K562 (cell line): ENCODE results near the gene CD96. TPM values are rescaled to one million over a fixed set of nuclear protein-coding genes. Genes with fewer than 3 reads are reported as not detected.
A peak's percentile ranks its signal among the peaks of the same experiment; 100 is the strongest.

Experiments used
- ATAC-seq: fragments of 200-7000 bp; cut with Tn5 transposase; 3 replicates; pipeline ENCODE4 v1.9.1; 2020; ENCODE audit warnings: moderate library complexity
- BruUV-seq: library from RNA; stranded (reverse); fragments of 400-500 nt; replicated peaks from 2 replicates; lab custom pipeline; 2021; lab: Mats Ljungman, UMichigan
- CTCF ChIA-PET: fragments of 300-600 bp; formaldehyde crosslinking; extraction: SDS; loops from one replicate; lab custom pipeline; 2021; ENCODE audit warnings: low intra/inter-chr PET ratio; lab: Yijun Ruan, JAX
- POLR2A ChIA-PET: fragments of 300-600, 350-650 bp; sonication (Branson Sonifier 250); formaldehyde crosslinking; extraction: SDS; loops from one replicate; lab custom pipeline; 2021; ENCODE audit warnings: antibody characterized with exemption, inconsistent platforms; lab: Yijun Ruan, JAX
- DNase-seq, 4 experiments: peaks; one replicate each; pipeline versions ENCODE4 v3.0.0 to v3.0.0-alpha.2; 2011 to 2018; ENCODE audit warnings: low spot score in 3 of 4, mixed read lengths in 3 of 4; ENCODE audit errors: extremely low read depth in 1 of 4
- FAIRE-seq: peaks from 2 replicates; lab custom pipeline; 2011; peaks lifted over from hg19 to GRCh38; lab: Jason Lieb, UNC
- H2AFZ ChIP-seq: 2 replicates; pipeline ENCODE4 v1.6.0; 2011; ENCODE audit warnings: low read depth, low read length, control low read depth, inconsistent platforms
- H3K27ac ChIP-seq: fragments of 200-600 bp; 3 replicates; pipeline ENCODE4 v1.8.0; 2011; ENCODE audit warnings: low read depth, mild to moderate bottlenecking, control low read depth, inconsistent platforms, low read length, moderate library complexity, mixed read lengths; ENCODE audit errors: extremely low read depth
- H3K27me3 ChIP-seq, 2 experiments: fragments of 300-600 bp in 1 of 2; 2 replicates in 1 of 2; 3 replicates in 1 of 2; pipeline versions ENCODE4 v1.6.0 to v1.8.0; 2011; ENCODE audit warnings: inconsistent platforms in 2 of 2, low read length in 2 of 2, mild to moderate bottlenecking in 1 of 2, mixed read lengths in 1 of 2, moderate library complexity in 1 of 2; ENCODE audit not compliant: control insufficient read depth in 2 of 2, insufficient read depth in 2 of 2
- H3K36me3 ChIP-seq: fragments of 300-600 bp; 3 replicates; pipeline ENCODE4 v1.8.0; 2011; ENCODE audit warnings: mild to moderate bottlenecking, low read length, inconsistent platforms; ENCODE audit not compliant: control insufficient read depth, insufficient read depth
- H3K4me1 ChIP-seq, 2 experiments: fragments of 200-600 bp in 1 of 2; replicated peaks in 1 of 2; 2 replicates in 1 of 2; 3 replicates in 1 of 2; pipeline versions ENCODE4 v1.5.1 to v1.8.0; 2011; ENCODE audit warnings: inconsistent platforms in 2 of 2, low read length in 2 of 2, mild to moderate bottlenecking in 1 of 2, mixed read lengths in 1 of 2, moderate library complexity in 1 of 2; ENCODE audit not compliant: control insufficient read depth in 2 of 2, insufficient read depth in 2 of 2
- H3K4me2 ChIP-seq: 2 replicates; pipeline ENCODE4 v1.6.1; 2011; ENCODE audit warnings: low read length, control low read depth, inconsistent platforms, mixed read lengths; ENCODE audit not compliant: insufficient read depth
- H3K4me3 ChIP-seq: fragments of 200-600 bp; sonication (generic), shearing (Covaris generic); 2 replicates; pipeline ENCODE4 v1.5.1; 2016; ENCODE audit warnings: control low read depth, inconsistent platforms
- H3K79me2 ChIP-seq: fragments of 200-600 bp; 3 replicates; pipeline ENCODE4 v1.8.0; 2011; ENCODE audit warnings: low read length, inconsistent platforms; ENCODE audit not compliant: control insufficient read depth, insufficient read depth
- H3K9ac ChIP-seq, 2 experiments: 2 replicates each; pipeline versions ENCODE4 v1.6.0 to v1.6.1; 2011; ENCODE audit warnings: low read depth in 2 of 2, low read length in 2 of 2, control low read depth in 1 of 2, inconsistent platforms in 1 of 2, mild to moderate bottlenecking in 1 of 2, mixed read lengths in 1 of 2; ENCODE audit not compliant: insufficient read depth in 1 of 2
- H3K9me1 ChIP-seq: one replicate; pipeline ENCODE4 v1.6.0; 2011; ENCODE audit warnings: inconsistent platforms, mild to moderate bottlenecking, low read length, moderate library complexity; ENCODE audit not compliant: control insufficient read depth, insufficient read depth
- H3K9me3 ChIP-seq: replicated peaks from 2 replicates; pipeline ENCODE4 v1.5.1; 2011; ENCODE audit warnings: low read depth, low read length, inconsistent platforms; ENCODE audit not compliant: control insufficient read depth, insufficient read depth
- H4K20me1 ChIP-seq: replicated peaks from 2 replicates; pipeline ENCODE4 v1.6.1; 2011; ENCODE audit warnings: low read length, inconsistent platforms, mixed read lengths; ENCODE audit not compliant: control insufficient read depth, insufficient read depth
- ASH1L ChIP-seq: fragments of 450-650 bp; IDR thresholded peaks from 2 replicates; pipeline ENCODE4 v1.6.1; 2018; ENCODE audit warnings: borderline replicate concordance, mild to moderate bottlenecking, low read depth; ENCODE audit not compliant: partially characterized antibody
- E2F6 ChIP-seq, 2 experiments: IDR thresholded peaks; 2 replicates each; pipeline ENCODE4 v1.6.1; 2011; ENCODE audit warnings: borderline replicate concordance in 1 of 2, control low read depth in 1 of 2, low read depth in 1 of 2, low read length in 1 of 2, mild to moderate bottlenecking in 1 of 2, mixed read lengths in 1 of 2, moderate library complexity in 1 of 2; ENCODE audit not compliant: insufficient read depth in 1 of 2, insufficient read length in 1 of 2, poor library complexity in 1 of 2, severe bottlenecking in 1 of 2; ENCODE audit errors: extremely low read depth in 1 of 2
- ELF4 ChIP-seq: fragments of 450-650 bp; formaldehyde crosslinking; IDR thresholded peaks from 2 replicates; pipeline ENCODE4 v1.4.0; 2022; ENCODE audit warnings: missing genetic modification characterization
- FOXA1 ChIP-seq: fragments of 450-650 bp; IDR thresholded peaks from 2 replicates; pipeline ENCODE4 v1.6.1; 2016; ENCODE audit warnings: mild to moderate bottlenecking, borderline replicate concordance
- MAZ ChIP-seq, 2 experiments: fragments of 450-650 bp in 1 of 2; sonication (generic) in 1 of 2; formaldehyde crosslinking; IDR thresholded peaks in 1 of 2; conservative IDR thresholded peaks in 1 of 2; 2 replicates each; pipeline versions ENCODE4 v1.4.0 to v1.5.0; 2020; ENCODE audit warnings: mild to moderate bottlenecking in 1 of 2, missing genetic modification reagents in 1 of 2
- NFIX ChIP-seq: fragments of 250-450 bp; sonication (Bioruptor Pico); IDR thresholded peaks from 2 replicates; pipeline ENCODE4 v1.4.0; 2020; ENCODE audit warnings: low read depth, mild to moderate bottlenecking, moderate library complexity
- POLR2A ChIP-seq: fragments of 450-650 bp; conservative IDR thresholded peaks from 2 replicates; pipeline ENCODE4 v1.6.1; 2016
- ZBTB17 ChIP-seq: fragments of 450-650 bp; formaldehyde crosslinking; IDR thresholded peaks from 2 replicates; pipeline ENCODE4 v1.4.0; 2020; ENCODE audit warnings: mild to moderate bottlenecking
- ZNF134 ChIP-seq: fragments of 250-450 bp; sonication (Bioruptor Pico); conservative IDR thresholded peaks from 2 replicates; pipeline ENCODE4 v1.4.0; 2020
- ZNF232 ChIP-seq: sonication (generic); formaldehyde crosslinking; IDR thresholded peaks from 2 replicates; pipeline ENCODE4 v1.8.0; 2022; ENCODE audit warnings: mild to moderate bottlenecking, missing genetic modification reagents
- ZNF239 ChIP-seq: fragments of 250-450 bp; sonication (Bioruptor Pico); IDR thresholded peaks from 2 replicates; pipeline ENCODE4 v1.4.0; 2020; ENCODE audit warnings: mild to moderate bottlenecking
- ZNF436 ChIP-seq: fragments of 250-450, 450-650 bp; sonication (Bioruptor Pico); formaldehyde crosslinking; IDR thresholded peaks from 2 replicates; pipeline ENCODE4 v1.7.0; 2020; ENCODE audit warnings: mild to moderate bottlenecking
- ZNF444 ChIP-seq: fragments of 250-450 bp; sonication (Bioruptor Pico); IDR thresholded peaks from 2 replicates; pipeline ENCODE4 v1.4.0; 2020; ENCODE audit warnings: mild to moderate bottlenecking, moderate library complexity
- ZNF696 ChIP-seq: fragments of 250-450 bp; sonication (Bioruptor Pico); conservative IDR thresholded peaks from 2 replicates; pipeline ENCODE4 v1.4.0; 2020; ENCODE audit warnings: mild to moderate bottlenecking, moderate library complexity
- WGBS: fragments of 100-300 bp; shearing (Covaris generic); methylation state at CpG from one replicate; pipeline ENCODE4 v1.1.6; 2016; ENCODE audit warnings: low coverage, mixed read lengths; ENCODE audit not compliant: insufficient coverage; ENCODE audit errors: missing lambda C conversion rate; 5-methylcytosine and 5-hydroxymethylcytosine counted together
- in situ Hi-C: fragments of 300-500 bp; cut with MboI; formaldehyde crosslinking; loops from 4 replicates; pipeline ENCODE4 v1.15.0; 2018; ENCODE audit warnings: inconsistent platforms, mixed read lengths
- intact Hi-C: fragments of 100-400 bp; cut with micrococcal nuclease; formaldehyde crosslinking; loops from 2 replicates; pipeline ENCODE4 v1.14.2; 2022
- polyA plus RNA-seq, 8 experiments: library from polyadenylated mRNA; depleted of rRNA in 4 of 8; stranded (reverse) in 5 of 8; unstranded in 3 of 8; fragments of >200 nt; fragmentation: Nextera tagmentation in 2 of 8; fragmentation: Illumina TruSeq in 1 of 8; extraction: Ambion mirVana in 2 of 8; extraction: Trizol in 1 of 8; gene quantifications; 2 replicates each; pipeline versions ENCODE4 v1.2.1 to v1.2.3, GENCODE V29; 2011 to 2014; ENCODE audit warnings: inconsistent platforms in 1 of 8, missing spikeins in 1 of 8
- total RNA-seq, 7 experiments: library from RNA; depleted of rRNA in 6 of 7; stranded (reverse); fragments of >200 nt in 6 of 7; fragmentation: Illumina TruSeq in 2 of 7; extraction: Trizol in 2 of 7; gene quantifications; 2 replicates each; pipeline versions ENCODE4 v1.2.1 to v1.2.3, GENCODE V29; 2011 to 2021; ENCODE audit warnings: low replicate concordance in 1 of 7
- TF ChIP-seq, protein P1 (sequence below), 2 experiments: fragments of 200-800 bp in 1 of 2; sonication (Bioruptor generic) in 1 of 2; sonication (generic) in 1 of 2; formaldehyde crosslinking in 1 of 2; IDR thresholded peaks in 1 of 2; conservative IDR thresholded peaks in 1 of 2; 2 replicates each; pipeline versions ENCODE4 v1.5.0 to v1.6.1; 2016 to 2020; ENCODE audit warnings: missing compliant biosample characterization in 1 of 2, missing genetic modification characterization in 1 of 2, missing genetic modification reagents in 1 of 2
- TF ChIP-seq, protein P2 (sequence below): fragments of 450-650 bp; formaldehyde crosslinking; IDR thresholded peaks from 2 replicates; pipeline ENCODE4 v1.4.0; 2020; ENCODE audit warnings: mild to moderate bottlenecking, moderate library complexity

Gene CD96
- total and polyA plus RNA-seq, 9 of the 15 experiments (the other 6 are each of a cell fraction or from before 2014, with no cell fraction given) = 0.32 to 5.7 (median 1.2) TPM

- no peak for TF ChIP-seq ASH1L
Observed at GRCh38 chr3:111493276-111493675, 48.7 kb upstream of the CD96 start (continued).

DNA sequence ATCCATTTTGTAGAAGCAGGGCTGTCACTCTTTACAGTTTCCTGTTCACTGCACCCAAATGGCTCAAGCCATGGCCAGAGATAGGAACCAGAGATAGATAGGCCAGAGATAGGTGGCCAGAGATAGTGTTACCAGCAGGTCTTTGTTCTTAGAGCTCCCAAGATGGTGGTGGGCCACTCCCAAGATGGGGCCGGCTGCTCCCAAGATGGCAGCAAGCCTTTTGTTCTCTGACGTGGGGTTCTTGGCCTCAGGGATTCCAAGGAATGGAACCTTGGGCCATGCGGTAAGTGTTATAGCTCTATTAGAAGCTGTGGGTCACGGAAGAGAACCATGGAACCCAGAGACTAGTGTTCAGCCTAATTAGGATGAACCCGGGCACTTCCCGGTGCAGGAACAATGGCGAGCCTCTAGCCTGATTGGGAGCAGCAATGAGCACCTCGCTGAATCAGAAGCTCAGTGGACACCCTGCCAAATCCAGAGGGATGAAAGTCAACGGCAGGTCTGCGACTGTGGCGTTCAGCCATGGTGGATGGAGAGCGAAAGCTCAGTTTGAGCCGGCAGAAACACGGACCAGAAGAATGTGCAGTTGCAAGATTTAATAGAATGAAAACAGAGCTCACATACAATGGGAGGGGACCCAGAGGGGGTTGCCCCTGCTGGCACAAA lies 45.0 kb upstream of the CD96 start:
- CTCF ChIA-PET = no interaction called here
- BruUV-seq = no TSS peak
- in situ Hi-C loops = loop anchor here (25.0 kb wide), 1 partner anchor 1760 kb away; no protein-coding TSS in a partner anchor
- TF ChIP-seq, protein P1, sequence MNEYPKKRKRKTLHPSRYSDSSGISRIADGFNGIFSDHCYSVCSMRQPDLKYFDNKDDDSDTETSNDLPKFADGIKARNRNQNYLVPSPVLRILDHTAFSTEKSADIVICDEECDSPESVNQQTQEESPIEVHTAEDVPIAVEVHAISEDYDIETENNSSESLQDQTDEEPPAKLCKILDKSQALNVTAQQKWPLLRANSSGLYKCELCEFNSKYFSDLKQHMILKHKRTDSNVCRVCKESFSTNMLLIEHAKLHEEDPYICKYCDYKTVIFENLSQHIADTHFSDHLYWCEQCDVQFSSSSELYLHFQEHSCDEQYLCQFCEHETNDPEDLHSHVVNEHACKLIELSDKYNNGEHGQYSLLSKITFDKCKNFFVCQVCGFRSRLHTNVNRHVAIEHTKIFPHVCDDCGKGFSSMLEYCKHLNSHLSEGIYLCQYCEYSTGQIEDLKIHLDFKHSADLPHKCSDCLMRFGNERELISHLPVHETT (CRISPR knock-in tag; conservative IDR thresholded peaks at IDR 0.05 in 1 of 2, IDR thresholded peaks at IDR 0.05 in 1 of 2) = 0 out of 4 replicates have a peak, but pooled peaks of 1 of the 2 experiments have one; percentile 32
- peak in 1 of 2 experiments; percentile 45; a peak in 1 of 4 replicates for TF ChIP-seq MAZ (CRISPR knock-in tag; conservative IDR thresholded peaks at IDR 0.05 in 1 of 2, IDR thresholded peaks at IDR 0.05 in 1 of 2)
- no peak for TF ChIP-seq FOXA1
- 0 out of 2 replicates have a peak, but pooled peaks have one; percentile 12 for TF ChIP-seq ZNF134
- no peak for TF ChIP-seq ZNF696 (CRISPR knock-in tag)
- no peak for TF ChIP-seq E2F6 (IDR thresholded peaks at IDR 0.05; ENCODE audit: borderline replicate concordance in 1 of 2, extremely low read depth in 1 of 2, insufficient read depth in 1 of 2, insufficient read length in 1 of 2, low read depth in 1 of 2, low read length in 1 of 2, poor library complexity in 1 of 2, severe bottlenecking in 1 of 2)
- TF ChIP-seq, protein P2, sequence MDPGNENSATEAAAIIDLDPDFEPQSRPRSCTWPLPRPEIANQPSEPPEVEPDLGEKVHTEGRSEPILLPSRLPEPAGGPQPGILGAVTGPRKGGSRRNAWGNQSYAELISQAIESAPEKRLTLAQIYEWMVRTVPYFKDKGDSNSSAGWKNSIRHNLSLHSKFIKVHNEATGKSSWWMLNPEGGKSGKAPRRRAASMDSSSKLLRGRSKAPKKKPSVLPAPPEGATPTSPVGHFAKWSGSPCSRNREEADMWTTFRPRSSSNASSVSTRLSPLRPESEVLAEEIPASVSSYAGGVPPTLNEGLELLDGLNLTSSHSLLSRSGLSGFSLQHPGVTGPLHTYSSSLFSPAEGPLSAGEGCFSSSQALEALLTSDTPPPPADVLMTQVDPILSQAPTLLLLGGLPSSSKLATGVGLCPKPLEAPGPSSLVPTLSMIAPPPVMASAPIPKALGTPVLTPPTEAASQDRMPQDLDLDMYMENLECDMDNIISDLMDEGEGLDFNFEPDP = 0 out of 2 replicates have a peak, but pooled peaks have one; percentile 6
- no peak for TF ChIP-seq ELF4 (CRISPR knock-in tag)
- no peak for TF ChIP-seq ZNF239 (CRISPR knock-in tag)
- TF ChIP-seq POLR2A = no peak
- no peak for TF ChIP-seq NFIX (CRISPR knock-in tag)
- peak; percentile 71 for TF ChIP-seq ZBTB17 (CRISPR knock-in tag)
- no peak for TF ChIP-seq ZNF436 (CRISPR knock-in tag)
- TF ChIP-seq ZNF444 (CRISPR knock-in tag) = no peak
- no peak for TF ChIP-seq ZNF232

More for the DNA sequence above, 45.0 kb upstream of the CD96 start:
- FAIRE-seq (no peak), ATAC-seq (no peak), DNase-seq (no peak)
- H3K4me2 ChIP-seq = no peak overlapping the region
- POLR2A ChIA-PET = interaction anchor here (0.8 kb wide), 1 partner anchor 47 kb away, joined by 4 read pairs; no protein-coding TSS in a partner anchor
- no peaks in the 10 kb centered on the region for H3K4me1 ChIP-seq
- H3K9me1 ChIP-seq = no peaks in the 10 kb centered on the region
- H3K36me3 ChIP-seq = no peaks in the 10 kb centered on the region
- 4% methylated on average over 11 of the region's 14 CpGs for WGBS
- intact Hi-C loops = no loop called here
- H4K20me1 ChIP-seq = no peaks in the 10 kb centered on the region
- no peaks in the 10 kb centered on the region for H3K9me3 ChIP-seq
- no peak overlapping the region for H3K9ac ChIP-seq
- H2AFZ ChIP-seq = peak overlapping the region; percentile 22; the same call in 1 of the 2 replicates
- peak overlapping the region; percentile 19; the same call in 1 of the 3 replicates for H3K27ac ChIP-seq
- no peaks in the 10 kb centered on the region for H3K27me3 ChIP-seq
- H3K79me2 ChIP-seq = no peaks in the 10 kb centered on the region
- H3K4me3 ChIP-seq = no peak overlapping the region
